Stomach (tissue), 4 donors: ENCODE measurements around the gene CALR3.

Source experiments
- EP300 ChIP-seq: sonication (generic); formaldehyde crosslinking; IDR thresholded peaks from one replicate; pipeline ENCODE4 v1.6.1; 2017; ENCODE audit warnings: antibody characterized with exemption
- POLR2A ChIP-seq, 4 donors: fragments of 450-650 bp; IDR thresholded peaks; one replicate each; pipeline ENCODE4 v1.6.1; 2016; ENCODE audit warnings: antibody characterized with exemption in 4 of 4, control low read depth in 2 of 4, mild to moderate bottlenecking in 1 of 4, moderate library complexity in 1 of 4

DNA sequence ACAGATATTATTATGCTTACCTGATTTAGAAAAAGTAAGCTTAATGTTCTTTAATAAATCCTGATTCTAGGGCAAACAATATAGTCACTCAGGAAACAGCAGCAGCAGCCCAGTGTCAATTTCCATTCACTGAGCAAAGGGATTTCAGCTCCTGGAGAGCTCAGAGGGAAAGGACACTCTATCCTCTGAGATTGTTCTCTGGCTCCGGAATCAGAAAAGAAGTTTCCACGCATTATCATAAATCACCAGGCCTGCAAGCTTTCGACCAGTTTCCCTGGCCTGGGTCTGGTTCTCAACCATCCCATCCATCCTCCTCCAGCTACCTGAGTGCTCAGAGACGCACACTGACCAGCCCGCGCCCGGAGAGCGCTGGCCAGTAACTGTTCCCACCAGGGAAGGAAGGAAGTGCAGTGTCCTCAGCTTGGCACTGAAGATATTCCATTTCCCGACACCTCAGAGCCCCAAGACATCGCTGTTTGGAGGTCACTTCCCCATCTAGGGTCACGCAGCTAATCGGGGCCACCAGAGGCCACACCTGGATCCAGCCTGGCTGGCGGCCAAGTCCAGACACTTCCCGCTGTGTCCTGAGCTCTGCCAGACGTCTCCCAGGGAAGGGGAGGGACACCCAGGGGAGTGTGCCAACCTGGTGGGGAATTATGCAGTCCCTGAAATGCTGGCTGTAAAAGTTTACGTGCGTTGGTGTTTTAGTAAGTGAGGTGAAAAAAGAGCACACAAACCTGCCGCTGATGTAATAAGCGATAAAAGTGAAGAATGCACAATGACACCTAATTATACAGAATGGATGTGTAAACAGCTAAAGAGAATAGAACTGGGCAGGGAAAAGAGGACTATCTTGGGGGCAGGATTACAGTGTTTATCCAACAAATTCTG is 53.3 kb downstream of the CALR3 start:
- TF ChIP-seq POLR2A (IDR thresholded peaks at IDR 0.05) (no peak), EP300 (no peak)
